ENCODE measurements around the gene LGR4. TPM values are rescaled to one million over a fixed set of nuclear protein-coding genes. Genes with fewer than 3 reads are reported as not detected.
"Not testable (repeated sequence)": the region's sequence is repeated elsewhere in the genome, so short reads cannot be mapped to it uniquely, and the experiment has no call there.

The LGR4 gene
- total RNA-seq, 1 donor from 2014 or later = 50.6 TPM

GRCh38 chr11:27353593-27354358 lies 118.8 kb downstream of the LGR4 start:
- DNase-seq (ENCODE audit: low spot score) = no peak

- no peak for DNase-seq (ENCODE audit: low spot score)
Observed at GRCh38 chr11:27352781-27353180, 119.8 kb downstream of the LGR4 start.

GRCh38 chr11:27350511-27350910 lies 122.1 kb downstream of the LGR4 start:
- no peak for DNase-seq (ENCODE audit: low spot score)

GRCh38 chr11:27349919-27350318 lies 122.7 kb downstream of the LGR4 start:
- no peak for DNase-seq (ENCODE audit: low spot score)

- DNase-seq (ENCODE audit: low spot score) = no peak
Observed at GRCh38 chr11:27348340-27348873, 124.2 kb downstream of the LGR4 start.

GRCh38 chr11:27347359-27348339 lies 124.9 kb downstream of the LGR4 start:
- no peak for DNase-seq (ENCODE audit: low spot score)

GRCh38 chr11:27339941-27340340 lies 132.6 kb downstream of the LGR4 start:
- no peak for DNase-seq (ENCODE audit: low spot score)

GRCh38 chr11:27334764-27335163 lies 137.8 kb downstream of the LGR4 start:
- DNase-seq (ENCODE audit: low spot score) = not testable (repeated sequence)

- no peak for DNase-seq (ENCODE audit: low spot score)
Observed at GRCh38 chr11:27331981-27332380, 140.6 kb downstream of the LGR4 start.

- no peak for DNase-seq (ENCODE audit: low spot score)
Observed at GRCh38 chr11:27330633-27331270, 141.8 kb downstream of the LGR4 start.

- no peak for DNase-seq (ENCODE audit: low spot score)
Observed at GRCh38 chr11:27329867-27330632, 142.5 kb downstream of the LGR4 start.

GRCh38 chr11:27328614-27329013 lies 144.0 kb downstream of the LGR4 start:
- DNase-seq (ENCODE audit: low spot score) = no peak

- DNase-seq (ENCODE audit: low spot score) = not testable (repeated sequence)
Observed at GRCh38 chr11:27327064-27327463, 145.5 kb downstream of the LGR4 start.

- DNase-seq (ENCODE audit: low spot score) = not testable (repeated sequence)
Observed at GRCh38 chr11:27322196-27322595, 150.4 kb downstream of the LGR4 start.

GRCh38 chr11:27321340-27321739 lies 151.2 kb downstream of the LGR4 start:
- DNase-seq (ENCODE audit: low spot score) = not testable (repeated sequence)

- no peak for DNase-seq (ENCODE audit: low spot score)
Observed at GRCh38 chr11:27319072-27319471, 153.5 kb downstream of the LGR4 start.

- DNase-seq (ENCODE audit: low spot score) = no peak
Observed at GRCh38 chr11:27317751-27318150, 154.8 kb downstream of the LGR4 start.

Data from mesenteric fat pad (tissue), 1 donor.